Astrocyte (in vitro differentiated cells and primary cell): ENCODE results near the gene SMC3.

Experiments
- EZH2 ChIP-seq: IDR thresholded peaks from 2 replicates; pipeline ENCODE4 v1.6.1; 2012; ENCODE audit warnings: mild to moderate bottlenecking, low read length, inconsistent platforms; ENCODE audit not compliant: insufficient read depth
- TF ChIP-seq, protein P1 (sequence below): IDR thresholded peaks from 2 replicates; pipeline ENCODE4 v1.5.1; 2011; ENCODE audit warnings: low read depth, mild to moderate bottlenecking, inconsistent platforms, low read length, moderate library complexity; ENCODE audit not compliant: insufficient read depth

DNA sequence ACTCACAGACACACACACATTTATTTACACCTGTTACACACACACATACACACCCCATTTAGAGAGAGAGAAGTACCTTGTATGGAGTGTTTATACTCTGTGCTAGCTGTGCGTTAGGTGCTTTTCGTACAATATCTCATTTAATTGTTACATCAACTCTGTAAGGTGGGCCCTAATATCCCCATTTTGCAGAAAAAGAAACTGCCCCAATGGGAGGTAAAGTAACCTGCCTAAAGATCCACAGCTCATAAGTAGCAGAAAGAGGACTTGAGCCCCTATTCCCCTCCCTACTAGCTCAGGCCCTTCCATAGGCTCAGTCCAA, 52.9 kb downstream of the SMC3 start:
- TF ChIP-seq, protein P1, sequence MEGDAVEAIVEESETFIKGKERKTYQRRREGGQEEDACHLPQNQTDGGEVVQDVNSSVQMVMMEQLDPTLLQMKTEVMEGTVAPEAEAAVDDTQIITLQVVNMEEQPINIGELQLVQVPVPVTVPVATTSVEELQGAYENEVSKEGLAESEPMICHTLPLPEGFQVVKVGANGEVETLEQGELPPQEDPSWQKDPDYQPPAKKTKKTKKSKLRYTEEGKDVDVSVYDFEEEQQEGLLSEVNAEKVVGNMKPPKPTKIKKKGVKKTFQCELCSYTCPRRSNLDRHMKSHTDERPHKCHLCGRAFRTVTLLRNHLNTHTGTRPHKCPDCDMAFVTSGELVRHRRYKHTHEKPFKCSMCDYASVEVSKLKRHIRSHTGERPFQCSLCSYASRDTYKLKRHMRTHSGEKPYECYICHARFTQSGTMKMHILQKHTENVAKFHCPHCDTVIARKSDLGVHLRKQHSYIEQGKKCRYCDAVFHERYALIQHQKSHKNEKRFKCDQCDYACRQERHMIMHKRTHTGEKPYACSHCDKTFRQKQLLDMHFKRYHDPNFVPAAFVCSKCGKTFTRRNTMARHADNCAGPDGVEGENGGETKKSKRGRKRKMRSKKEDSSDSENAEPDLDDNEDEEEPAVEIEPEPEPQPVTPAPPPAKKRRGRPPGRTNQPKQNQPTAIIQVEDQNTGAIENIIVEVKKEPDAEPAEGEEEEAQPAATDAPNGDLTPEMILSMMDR: no peak
- no peak for TF ChIP-seq EZH2
